Stimulated activated CD4-positive, alpha-beta T cell treated with anti-CD3 and anti-CD28 coated beads, TNF-alpha, amount 100 ng/mL, for 4 hours (primary cell): ENCODE results near the gene MEGF8.
A peak's percentile ranks its signal among the peaks of the same experiment; 100 is the strongest.

Source experiments
- DNase-seq, 3 experiments: peaks; one replicate each; pipeline ENCODE4 v3.0.0-alpha.2; 2020; ENCODE audit warnings: low read depth in 3 of 3

MEGF8 gene

DNA sequence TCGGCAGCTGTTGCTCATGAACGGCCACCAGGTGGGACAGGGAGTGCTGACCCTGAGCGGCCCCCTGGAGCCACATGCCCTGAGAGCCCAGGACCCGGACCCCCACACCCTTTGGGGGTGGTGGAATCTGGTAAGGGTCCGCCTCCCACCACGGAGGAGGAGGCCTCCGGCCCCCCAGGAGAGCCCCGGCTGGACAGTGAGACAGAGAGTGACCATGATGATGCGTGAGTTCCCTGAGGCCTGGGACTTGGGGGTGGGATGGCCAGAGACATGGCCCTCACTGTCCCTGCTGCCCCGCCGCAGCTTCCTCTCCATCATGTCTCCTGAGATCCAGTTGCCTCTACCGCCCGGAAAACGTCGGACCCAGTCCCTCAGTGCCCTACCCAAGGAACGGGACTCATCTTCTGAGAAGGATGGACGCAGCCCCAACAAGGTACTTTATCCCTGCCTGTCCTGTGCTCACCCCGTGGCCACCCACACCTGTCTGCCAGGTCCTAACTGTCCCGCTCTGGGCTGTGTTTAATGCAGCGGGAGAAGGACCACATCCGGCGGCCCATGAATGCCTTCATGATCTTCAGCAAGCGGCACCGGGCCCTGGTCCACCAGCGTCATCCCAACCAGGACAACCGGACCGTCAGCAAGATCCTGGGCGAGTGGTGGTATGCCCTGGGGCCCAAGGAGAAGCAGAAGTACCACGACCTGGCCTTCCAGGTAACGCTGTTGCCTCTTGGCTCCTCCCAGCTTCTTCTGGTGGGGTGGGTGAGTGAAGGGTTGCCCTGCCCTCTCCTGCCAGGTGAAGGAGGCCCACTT, 38.2 kb upstream of the MEGF8 start:
- DNase-seq, result no peak

DNA sequence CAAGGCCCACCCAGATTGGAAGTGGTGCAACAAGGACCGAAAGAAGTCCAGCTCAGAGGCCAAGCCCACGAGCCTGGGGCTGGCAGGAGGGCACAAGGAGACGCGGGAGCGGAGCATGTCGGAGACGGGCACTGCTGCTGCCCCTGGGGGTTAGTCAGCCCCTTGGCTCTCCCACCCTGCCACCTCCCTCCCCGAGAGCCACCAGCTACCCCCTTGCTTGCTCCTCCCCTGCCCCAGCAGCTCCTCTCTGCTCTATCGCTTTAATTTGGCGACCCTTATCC, 37.7 kb upstream of the MEGF8 start:
- DNase-seq, result no peak

DNA sequence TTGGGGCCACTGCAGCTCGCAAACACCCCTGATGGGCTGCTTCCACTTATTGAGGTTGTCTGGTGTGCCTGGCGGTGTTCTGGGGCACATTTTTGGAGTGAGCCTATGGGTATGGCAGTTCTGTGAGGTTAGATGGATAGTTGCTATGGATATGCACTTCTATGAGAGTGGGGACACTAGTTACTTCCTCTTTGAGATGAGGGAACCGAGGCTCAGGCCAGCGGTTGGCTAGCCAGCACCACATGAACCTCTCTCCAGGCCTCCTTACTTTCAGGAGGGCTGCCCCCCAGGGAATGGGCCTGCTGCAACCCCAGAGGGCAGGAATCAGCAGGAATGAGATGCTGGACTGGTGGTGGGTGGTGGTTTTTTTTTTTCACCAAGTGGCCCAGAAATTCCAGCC, 37.0 kb upstream of the MEGF8 start:
- no peak for DNase-seq

DNA sequence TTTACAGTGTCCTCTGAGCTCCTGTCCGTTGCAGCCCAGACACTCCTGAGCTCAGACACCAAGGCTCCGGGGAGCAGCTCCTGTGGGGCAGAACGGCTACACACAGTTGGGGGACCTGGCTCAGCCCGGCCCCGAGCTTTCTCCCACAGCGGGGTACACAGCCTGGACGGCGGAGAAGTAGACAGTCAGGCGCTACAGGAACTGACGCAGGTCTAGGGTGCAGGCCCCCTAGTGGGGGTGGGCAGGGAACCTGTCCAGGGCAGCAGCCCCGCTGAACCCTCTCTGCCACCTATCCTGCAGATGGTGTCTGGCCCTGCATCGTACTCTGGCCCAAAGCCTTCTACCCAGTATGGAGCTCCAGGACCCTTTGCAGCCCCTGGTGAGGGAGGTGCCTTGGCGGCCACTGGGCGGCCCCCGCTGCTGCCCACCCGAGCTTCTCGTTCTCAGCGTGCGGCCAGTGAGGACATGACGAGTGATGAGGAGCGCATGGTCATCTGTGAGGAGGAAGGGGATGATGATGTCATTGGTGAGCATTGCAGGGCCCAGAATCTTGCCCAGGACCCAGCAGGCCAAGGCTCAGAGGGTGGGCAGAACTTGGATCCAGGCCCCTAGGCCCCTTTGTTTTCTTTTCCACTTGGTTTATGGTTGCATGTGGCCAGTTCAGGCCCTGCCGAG, 36.4 kb upstream of the MEGF8 start:
- DNase-seq, result no peak

DNA sequence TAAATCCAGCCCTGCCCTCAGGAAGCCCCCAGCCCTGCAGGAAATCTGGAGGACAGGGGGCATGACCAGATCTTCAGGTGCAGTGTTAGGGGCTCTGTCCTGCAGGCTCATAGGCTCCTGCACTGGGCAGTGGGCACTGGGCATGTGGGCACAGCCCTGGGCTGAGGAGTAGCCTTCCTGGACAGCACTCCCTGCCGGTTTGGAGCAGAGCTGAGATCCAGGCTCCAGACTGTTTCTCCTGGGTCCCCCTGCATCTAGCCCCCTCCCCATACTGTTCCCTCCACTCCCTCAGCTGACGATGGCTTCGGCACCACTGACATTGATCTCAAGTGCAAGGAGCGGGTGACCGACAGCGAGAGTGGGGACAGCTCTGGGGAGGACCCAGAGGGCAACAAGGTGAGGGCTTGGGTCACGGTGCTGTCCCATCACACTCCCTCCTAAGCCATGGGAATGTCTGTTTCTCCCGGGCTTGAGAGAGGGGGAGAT, 35.8 kb upstream of the MEGF8 start:
- DNase-seq, result no peak

DNA sequence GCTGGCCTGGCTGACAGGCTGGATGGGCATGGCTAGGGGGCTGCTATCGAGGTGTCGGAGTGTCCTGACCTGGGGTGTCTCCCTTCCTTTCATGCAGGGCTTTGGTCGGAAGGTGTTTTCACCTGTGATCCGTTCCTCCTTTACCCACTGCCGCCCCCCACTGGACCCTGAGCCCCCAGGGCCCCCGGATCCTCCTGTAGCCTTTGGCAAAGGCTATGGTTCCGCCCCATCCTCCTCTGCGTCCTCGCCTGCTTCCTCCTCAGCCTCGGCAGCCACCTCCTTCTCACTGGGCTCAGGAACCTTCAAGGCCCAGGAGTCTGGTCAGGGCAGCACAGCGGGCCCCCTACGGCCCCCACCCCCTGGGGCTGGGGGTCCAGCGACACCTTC, 35.3 kb upstream of the MEGF8 start:
- no peak for DNase-seq

DNA sequence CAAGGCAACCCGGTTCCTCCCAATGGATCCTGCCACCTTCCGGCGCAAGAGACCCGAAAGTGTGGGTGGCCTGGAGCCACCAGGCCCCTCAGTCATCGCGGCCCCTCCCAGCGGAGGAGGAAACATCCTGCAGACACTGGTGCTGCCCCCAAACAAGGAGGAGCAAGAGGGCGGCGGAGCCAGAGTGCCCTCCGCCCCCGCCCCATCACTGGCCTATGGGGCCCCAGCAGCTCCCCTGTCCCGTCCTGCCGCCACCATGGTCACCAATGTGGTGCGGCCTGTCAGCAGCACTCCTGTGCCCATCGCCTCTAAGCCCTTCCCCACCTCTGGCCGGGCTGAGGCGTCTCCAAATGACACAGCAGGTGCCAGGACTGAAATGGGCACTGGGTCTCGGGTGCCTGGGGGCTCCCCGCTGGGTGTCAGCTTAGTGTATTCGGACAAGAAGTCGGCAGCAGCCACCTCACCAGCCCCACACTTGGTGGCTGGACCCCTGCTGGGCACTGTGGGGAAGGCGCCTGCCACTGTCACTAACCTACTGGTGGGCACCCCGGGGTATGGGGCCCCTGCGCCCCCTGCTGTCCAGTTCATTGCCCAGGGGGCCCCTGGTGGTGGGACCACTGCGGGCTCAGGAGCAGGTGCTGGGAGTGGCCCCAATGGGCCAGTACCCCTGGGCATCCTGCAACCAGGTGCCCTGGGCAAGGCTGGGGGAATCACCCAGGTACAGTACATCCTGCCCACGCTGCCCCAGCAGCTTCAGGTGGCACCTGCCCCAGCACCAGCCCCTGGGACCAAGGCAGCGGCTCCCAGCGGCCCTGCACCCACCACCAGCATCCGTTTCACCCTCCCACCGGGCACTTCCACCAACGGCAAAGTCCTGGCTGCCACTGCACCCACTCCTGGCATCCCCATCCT, 34.7 kb upstream of the MEGF8 start:
- DNase-seq, result peak in 2 of 3 experiments; percentile 35 to 47

DNA sequence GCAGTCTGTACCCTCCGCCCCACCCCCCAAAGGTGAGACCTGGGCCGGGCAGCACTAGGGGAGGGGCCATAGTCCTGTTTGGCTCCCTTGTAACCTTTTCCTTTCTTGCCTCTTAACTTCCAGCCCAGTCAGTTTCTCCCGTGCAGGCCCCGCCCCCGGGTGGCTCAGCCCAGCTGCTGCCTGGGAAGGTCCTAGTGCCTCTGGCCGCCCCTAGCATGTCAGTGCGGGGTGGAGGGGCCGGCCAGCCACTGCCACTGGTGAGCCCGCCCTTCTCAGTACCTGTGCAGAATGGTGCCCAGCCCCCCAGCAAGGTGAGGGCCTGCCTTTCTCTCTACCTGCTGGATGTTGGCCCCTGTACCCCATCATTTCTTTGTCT, 34.0 kb upstream of the MEGF8 start:
- no peak for DNase-seq

DNA sequence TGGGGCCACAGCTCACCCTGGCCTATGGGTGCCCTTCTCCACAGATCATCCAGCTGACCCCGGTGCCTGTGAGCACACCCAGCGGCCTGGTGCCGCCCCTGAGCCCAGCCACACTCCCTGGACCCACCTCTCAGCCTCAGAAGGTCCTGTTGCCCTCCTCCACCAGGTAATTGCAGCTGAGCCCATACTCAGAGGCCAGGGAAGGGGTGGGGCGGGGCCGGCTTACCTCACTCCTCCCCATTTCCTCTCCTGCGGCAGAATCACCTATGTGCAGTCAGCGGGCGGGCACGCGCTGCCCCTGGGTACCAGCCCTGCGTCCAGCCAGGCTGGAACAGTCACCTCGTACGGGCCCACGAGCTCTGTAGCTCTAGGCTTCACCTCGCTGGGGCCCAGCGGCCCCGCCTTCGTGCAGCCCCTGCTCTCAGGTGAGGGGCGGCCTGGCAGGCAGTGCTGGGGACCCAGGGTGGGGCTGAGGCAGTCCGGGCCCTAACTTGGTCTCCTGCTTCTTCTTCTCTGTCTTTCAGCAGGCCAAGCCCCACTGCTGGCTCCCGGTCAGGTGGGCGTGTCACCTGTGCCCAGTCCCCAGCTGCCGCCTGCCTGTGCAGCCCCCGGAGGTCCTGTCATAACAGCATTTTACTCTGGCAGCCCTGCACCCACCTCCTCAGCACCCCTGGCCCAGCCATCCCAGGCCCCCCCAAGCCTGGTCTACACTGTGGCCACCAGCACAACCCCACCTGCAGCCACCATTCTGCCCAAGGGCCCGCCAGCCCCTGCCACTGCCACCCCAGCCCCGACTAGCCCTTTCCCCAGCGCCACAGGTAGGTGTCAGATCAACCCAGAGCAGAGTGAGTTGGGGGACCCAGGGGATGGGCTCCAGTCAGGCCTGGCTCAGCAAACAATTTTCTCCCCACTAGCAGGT, 33.1 kb upstream of the MEGF8 start:
- no peak for DNase-seq

DNA sequence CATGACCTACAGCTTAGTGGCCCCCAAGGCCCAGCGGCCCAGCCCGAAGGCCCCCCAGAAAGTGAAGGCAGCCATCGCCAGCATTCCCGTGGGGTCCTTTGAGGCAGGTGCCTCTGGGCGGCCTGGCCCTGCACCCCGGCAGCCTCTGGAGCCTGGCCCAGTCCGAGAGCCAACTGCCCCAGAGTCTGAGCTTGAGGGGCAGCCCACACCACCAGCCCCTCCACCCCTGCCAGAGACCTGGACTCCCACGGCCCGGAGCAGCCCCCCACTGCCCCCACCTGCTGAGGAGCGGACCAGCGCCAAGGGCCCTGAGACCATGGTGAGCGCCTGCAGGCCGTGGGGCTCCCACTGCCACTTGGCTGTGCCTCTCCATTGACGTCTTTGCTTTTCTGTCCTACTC, 32.5 kb upstream of the MEGF8 start:
- DNase-seq, result no peak

DNA sequence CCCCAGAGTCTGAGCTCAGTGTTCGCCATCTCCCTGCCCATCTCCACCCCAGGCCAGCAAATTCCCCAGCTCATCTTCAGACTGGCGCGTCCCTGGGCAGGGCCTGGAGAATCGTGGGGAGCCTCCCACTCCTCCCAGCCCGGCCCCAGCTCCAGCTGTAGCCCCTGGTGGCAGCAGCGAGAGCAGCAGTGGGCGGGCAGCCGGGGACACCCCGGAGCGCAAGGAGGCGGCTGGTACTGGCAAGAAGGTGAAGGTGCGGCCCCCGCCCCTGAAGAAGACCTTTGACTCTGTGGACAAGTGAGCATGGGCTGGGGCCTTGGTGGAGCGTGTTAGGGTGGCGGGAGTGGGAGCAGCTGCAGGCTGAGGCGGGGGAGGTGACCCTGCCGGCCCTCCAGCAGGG, 31.9 kb upstream of the MEGF8 start:
- no peak for DNase-seq

DNA sequence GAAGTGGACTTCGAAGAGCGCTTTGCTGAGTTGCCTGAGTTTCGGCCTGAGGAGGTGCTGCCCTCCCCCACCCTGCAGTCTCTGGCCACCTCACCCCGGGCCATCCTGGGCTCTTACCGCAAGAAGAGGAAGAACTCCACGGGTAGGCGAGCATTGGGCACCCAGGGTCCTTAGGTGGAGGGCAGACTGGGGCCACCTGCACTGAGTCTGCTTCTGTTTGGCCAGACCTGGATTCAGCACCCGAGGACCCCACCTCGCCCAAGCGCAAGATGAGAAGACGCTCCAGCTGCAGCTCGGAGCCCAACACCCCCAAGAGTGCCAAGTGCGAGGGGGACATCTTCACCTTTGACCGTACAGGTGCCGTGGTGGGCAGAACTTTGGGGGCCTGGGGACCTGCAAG, 31.5 kb upstream of the MEGF8 start:
- DNase-seq, result no peak

DNA sequence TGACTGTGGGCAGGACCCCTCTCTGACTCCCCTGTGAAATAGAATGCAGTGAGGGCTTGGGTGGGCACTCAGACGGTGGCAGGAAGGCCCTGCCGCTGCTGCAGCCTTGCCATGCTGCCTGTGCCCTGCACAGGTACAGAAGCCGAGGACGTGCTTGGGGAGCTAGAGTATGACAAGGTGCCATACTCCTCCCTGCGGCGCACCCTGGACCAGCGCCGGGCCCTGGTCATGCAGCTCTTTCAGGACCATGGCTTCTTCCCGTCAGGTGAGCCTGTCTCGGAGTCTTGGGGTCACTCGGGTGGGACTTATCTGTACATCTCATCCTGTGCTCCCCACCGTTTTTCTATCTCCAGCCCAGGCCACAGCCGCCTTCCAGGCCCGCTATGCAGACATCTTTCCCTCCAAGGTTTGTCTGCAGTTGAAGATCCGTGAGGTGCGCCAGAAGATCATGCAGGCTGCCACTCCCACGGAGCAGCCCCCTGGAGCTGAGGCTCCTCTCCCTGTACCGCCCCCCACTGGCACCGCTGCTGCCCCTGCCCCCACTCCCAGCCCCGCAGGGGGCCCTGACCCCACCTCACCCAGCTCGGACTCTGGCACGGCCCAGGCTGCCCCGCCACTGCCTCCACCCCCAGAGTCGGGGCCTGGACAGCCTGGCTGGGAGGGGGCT, 30.8 kb upstream of the MEGF8 start:
- no peak for DNase-seq

DNA sequence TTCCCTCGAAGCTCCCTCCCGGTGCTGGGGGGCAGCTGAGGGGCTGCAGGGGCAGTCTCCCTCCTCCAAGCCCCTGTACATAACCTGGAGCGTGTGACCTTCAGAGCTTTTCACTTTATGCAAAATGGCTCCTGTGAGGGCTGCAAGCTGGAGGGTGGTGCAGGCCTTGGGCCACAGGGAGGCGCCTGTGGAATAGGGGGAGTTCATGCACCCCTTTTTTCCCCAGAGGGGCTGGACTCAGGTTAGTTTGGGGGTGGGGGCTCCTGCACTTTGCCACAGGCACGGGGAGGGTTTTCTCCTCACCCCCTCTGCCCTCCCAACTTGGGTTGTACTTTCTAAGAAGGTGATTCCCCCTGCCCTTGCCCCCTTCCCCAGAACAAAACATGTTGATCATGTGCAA, 30.1 kb upstream of the MEGF8 start:
- no peak for DNase-seq

DNA sequence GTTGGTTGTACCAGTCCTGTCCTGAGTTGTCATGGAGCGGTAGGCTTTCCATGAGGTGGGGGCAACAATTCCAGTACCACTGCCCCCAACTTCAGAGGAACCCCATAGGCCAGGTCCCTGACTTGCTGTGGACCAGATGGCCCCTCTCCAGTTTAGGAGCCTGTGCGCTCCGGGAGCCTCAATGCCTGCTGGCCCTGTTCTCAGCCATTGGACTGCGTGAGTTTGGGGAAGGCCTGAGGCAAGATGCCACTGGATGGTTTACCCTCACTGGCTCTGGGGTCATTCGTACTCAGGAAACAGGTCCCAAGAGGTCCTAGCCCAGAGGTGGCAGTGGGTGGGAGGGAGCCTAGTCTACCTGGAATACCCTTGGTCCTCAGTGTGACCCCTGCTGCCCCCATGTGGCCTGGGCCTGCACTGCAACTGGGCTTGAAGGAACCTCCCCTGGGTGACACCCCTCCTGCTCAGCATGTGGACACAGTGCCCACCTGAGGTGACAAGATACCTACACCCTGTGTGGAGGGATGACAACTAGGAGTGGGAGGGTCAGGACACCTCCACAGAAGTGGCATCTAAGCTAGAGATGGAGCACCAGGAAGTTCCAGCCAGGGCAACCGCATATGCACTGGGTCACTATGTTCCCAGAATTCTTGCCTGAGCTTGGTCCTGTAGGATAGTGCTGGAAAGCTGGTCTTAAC, 29.5 kb upstream of the MEGF8 start:
- peak; percentile 79 to 87 (median 82) for DNase-seq

DNA sequence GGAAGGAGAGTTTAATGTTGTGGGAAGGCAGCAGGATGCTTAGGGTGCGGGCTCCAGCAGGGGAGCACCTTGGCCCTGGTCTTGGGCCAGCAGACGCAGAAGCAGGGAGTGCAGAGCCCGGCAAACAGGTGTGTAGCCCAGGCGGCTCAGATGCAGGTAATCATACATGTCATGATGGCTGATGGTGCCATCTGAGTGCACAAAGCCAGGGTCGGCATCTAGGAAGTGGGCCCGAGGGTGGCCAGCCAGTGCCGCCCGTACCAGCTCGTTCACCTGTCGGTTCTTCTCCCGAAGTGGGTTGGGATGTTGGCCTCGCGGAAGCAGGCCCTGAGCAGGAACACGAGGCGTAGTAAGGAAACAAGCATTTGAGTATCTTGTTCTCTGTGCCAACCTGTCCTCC, 28.4 kb upstream of the MEGF8 start:
- DNase-seq, result no peak

DNA sequence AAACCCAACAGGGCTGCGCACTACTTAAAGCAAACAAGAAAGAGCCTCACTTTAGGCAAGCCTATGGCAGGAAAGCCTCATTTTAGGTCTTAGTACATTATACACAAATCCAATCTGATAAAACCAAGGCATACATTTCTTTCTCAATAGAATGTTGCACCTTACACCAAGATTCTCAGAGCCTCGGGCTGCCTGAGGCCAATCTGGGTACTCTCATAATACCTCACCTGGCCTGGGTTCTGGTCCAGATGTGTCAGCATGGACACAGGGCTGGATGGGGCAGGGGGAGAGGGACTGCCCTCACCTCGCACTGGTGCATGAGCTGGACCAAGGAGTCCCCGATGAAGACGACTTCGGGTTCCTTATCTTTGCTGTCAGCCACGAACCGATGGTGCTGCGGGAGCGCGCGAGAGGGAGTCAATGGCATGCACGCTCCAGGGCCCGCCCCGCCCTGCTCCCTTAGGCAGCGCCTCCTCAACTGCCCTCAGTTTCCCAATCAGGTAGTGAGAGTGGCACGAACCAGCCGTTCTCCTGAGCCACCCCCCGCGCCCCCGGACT, 23.7 kb upstream of the MEGF8 start, which contains the start of gene PRR19:
TSS of gene PRR19 (plus strand) at position 487 of the 558 bp plus-strand sequence. CDS start 7,453 bp downstream, outside the sequence.
- no peak for DNase-seq

DNA sequence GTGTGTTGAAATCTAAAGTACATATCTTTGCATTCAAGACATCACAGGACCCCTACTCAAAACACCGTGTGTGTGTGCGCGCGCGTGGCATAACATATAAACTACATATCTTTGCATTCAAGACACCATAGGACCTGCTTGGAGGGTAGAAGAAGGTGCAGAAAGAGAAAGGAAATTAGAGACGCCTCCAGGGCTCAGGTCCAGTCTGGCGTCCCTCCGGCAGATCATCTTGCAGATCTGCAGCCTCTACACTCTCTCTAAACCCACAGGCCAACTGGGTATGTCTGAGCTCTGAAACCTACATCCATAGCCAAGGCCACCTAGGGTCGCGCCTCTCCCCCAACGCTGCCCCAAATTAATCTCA, 22.4 kb upstream of the MEGF8 start:
- DNase-seq, result no peak

DNA sequence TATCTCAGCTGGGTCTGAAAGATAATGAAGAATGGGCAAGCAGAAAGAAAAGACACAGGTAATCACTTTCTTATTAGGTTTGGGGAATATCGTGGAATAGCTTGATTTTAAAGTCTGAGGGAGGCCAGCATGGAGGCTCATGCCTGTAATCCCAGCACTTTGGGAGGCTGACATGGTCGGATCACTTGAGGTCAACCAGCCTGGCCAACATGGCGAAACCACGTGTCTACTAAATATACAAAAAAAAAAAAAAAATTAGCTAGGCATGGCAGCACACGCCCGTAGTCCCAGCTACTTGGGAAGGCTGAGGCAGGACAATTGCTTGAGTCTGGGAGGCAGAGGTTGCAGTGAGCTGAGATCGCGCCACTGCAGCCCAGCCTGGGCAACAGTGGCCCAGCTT, 21.6 kb upstream of the MEGF8 start:
- no peak for DNase-seq

DNA sequence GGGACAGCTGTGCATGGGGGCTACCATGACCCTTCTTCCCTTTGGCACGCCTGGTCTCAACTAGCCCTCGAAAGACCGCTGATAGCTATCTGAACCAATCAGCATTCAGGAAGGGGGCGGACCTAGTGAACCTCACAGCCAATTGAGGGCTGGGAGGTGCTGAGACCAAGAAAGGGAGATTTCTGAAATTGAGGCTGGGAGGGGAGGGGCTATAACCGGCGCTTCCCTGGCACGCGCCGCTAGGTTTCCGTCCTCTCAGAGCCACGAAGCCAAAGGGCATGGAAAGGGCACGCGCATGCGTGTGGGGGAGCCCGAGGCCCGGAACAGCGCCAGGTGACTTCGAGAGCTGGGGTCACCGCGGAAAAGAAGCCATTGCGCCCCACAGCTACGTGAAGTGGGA, 18.8 kb upstream of the MEGF8 start:
- DNase-seq, result no peak
